Chondrocyte (in vitro differentiated cells): ENCODE data around the gene ATRX. TPM values are rescaled to one million over a fixed set of nuclear protein-coding genes. Genes with fewer than 3 reads are reported as not detected.

ENCODE experiments used
- DNase-seq: peaks from one replicate; pipeline ENCODE4 v3.0.0; 2021; ENCODE audit warnings: mixed read lengths, low spot score
- H3K27ac Mint-ChIP-seq: one replicate; pipeline ENCODE4 v1.8.0; 2021; ENCODE audit warnings: mild to moderate bottlenecking, moderate library complexity, mixed read lengths; ENCODE audit not compliant: unreplicated experiment
- H3K27me3 Mint-ChIP-seq: 2 replicates; pipeline ENCODE4 v1.8.0; 2021; ENCODE audit warnings: low read depth, mixed read lengths
- H3K36me3 Mint-ChIP-seq: 2 replicates; pipeline ENCODE4 v1.8.0; 2021; ENCODE audit warnings: low read depth, mixed read lengths
- H3K4me1 Mint-ChIP-seq: 2 replicates; pipeline ENCODE4 v1.8.0; 2021; ENCODE audit warnings: low read depth, mild to moderate bottlenecking, mixed read lengths
- H3K4me3 Mint-ChIP-seq: one replicate; pipeline ENCODE4 v1.8.0; 2021; ENCODE audit warnings: mild to moderate bottlenecking, moderate library complexity, mixed read lengths; ENCODE audit not compliant: unreplicated experiment
- H3K9me3 Mint-ChIP-seq: 2 replicates; pipeline ENCODE4 v1.8.0; 2021; ENCODE audit warnings: low read depth, mixed read lengths
- total RNA-seq: library from RNA; stranded (reverse); gene quantifications from 3 replicates; pipeline ENCODE4 v1.2.1, GENCODE V29; 2021
- TF ChIP-seq, protein P1 (sequence below): fragments of 200-600 bp; sonication (generic); IDR thresholded peaks from 2 replicates; pipeline ENCODE4 v1.5.0; 2021; ENCODE audit warnings: antibody characterized with exemption, mild to moderate bottlenecking, moderate library complexity

ATRX gene
- total RNA-seq, 1 donor from 2014 or later: 81.9 TPM

DNA sequence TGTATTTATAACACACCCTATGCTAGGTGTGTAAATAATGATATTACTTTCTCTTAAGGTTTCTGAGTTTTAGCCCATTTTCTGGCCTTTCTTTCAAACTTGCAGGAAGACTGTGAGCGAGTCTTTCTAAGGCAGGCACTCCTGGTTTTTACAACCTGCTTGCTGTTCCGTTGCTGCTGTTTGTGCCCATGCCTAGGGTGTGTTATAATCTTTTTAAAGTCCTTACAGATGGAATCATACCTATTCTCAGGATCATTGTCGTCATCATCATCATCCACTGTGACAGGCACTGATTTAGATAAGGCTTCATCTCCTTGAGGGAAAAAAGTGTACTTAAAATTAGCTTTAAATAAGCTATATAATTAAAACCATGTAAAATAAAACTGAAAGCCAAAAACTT is 110.0 kb downstream of the ATRX start:
- Mint-ChIP-seq H3K4me1 (no peaks in the 10 kb centered on the region), H3K27me3 (no peaks in the 10 kb centered on the region), H3K4me3 (no peak overlapping the region), H3K9me3 (no peaks in the 10 kb centered on the region), H3K36me3 (no peaks in the 10 kb centered on the region), H3K27ac (no peak overlapping the region)
- TF ChIP-seq, protein P1, sequence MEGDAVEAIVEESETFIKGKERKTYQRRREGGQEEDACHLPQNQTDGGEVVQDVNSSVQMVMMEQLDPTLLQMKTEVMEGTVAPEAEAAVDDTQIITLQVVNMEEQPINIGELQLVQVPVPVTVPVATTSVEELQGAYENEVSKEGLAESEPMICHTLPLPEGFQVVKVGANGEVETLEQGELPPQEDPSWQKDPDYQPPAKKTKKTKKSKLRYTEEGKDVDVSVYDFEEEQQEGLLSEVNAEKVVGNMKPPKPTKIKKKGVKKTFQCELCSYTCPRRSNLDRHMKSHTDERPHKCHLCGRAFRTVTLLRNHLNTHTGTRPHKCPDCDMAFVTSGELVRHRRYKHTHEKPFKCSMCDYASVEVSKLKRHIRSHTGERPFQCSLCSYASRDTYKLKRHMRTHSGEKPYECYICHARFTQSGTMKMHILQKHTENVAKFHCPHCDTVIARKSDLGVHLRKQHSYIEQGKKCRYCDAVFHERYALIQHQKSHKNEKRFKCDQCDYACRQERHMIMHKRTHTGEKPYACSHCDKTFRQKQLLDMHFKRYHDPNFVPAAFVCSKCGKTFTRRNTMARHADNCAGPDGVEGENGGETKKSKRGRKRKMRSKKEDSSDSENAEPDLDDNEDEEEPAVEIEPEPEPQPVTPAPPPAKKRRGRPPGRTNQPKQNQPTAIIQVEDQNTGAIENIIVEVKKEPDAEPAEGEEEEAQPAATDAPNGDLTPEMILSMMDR: no peak
- no peak for DNase-seq

DNA sequence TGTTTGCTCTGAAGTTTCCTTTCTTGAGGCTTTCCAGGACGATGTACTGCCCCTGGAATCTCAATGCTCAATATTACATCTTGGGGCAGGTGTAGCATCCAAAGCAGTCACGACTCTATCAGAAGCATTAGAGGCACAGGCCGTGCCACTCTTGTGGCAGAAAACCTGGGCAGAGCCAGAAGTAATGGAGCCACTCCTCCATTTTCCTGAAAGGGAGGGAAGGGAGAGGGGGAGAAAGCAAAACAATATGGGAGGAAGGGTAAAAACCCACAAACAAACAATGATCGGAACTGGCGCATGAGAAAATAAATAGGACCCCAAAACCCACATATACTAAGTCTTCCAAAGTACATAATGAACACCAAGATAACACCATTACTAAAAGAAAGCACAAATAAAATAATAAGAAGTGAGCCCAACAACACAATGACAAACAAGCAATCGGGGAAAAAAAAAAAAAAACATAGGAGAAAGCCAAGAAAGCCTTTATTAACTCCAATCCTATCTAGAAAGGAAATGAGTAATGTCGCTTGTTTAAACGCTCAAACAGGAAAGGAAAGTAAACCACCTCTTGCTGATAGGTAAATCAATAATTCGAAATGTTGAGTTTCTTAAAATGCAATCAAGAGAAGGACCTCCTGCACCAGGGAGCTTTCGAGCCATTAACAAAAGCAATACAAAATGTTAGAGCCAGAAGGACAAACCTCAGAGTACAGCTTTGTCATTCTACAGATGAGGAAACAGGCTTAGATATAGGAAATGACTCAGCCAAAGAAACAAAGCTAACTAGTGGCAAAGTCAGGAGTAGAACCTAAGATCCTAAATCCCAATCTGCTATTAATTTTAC is 117.4 kb downstream of the ATRX start:
- DNase-seq: no peak
- Mint-ChIP-seq H3K36me3 (peaks cover 3% of the 10 kb centered on the region), H3K27ac (peak overlapping the region; percentile 66), H3K4me3 (no peak overlapping the region), H3K4me1 (peaks cover 8% of the 10 kb centered on the region), H3K27me3 (no peaks in the 10 kb centered on the region), H3K9me3 (peaks cover 2% of the 10 kb centered on the region)
- TF ChIP-seq, protein P1: no peak

DNA sequence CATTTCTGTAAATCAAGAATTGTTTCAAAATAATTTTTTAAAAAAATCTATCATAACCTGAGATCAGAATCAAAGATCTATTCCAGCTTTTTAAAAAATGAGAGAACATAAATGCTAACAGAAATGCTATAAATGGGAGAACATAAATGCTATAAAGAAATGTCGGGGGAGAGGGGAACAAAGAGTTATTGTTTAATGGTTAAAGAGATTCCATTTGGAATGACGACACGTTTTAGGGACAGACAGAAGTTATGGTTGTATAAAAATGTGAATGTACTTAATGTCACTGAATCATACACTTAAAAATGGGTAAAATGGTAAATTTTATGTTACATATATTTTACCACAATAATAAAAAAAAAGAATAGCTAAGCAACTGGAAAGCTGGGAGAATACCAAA is 127.1 kb downstream of the ATRX start:
- peaks cover 3% of the 10 kb centered on the region for H3K9me3 Mint-ChIP-seq
- no peak for DNase-seq

DNA sequence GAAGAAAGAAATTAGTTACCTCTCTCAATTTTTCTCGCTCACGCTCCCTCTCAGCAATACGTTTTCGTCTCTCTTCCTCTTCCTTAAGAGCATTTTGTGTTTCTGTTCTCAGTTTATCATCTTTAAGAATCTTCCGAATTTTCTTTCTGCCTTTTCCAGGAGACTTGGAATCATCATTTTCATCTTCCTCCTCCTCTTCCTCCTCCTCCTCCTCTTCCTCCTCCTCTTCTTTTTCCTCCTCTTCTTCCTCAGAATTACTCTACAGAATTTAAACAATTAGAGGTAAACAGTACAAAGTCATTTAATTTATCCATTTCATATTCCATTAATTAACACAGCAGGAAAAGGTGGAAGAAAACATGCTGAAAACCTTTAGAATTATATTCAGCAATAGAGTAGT is 133.9 kb downstream of the ATRX start:
- Mint-ChIP-seq H3K27ac (no peak overlapping the region), H3K27me3 (no peaks in the 10 kb centered on the region), H3K4me3 (no peak overlapping the region), H3K9me3 (no peaks in the 10 kb centered on the region), H3K4me1 (peaks cover 14% of the 10 kb centered on the region), H3K36me3 (peaks cover 4% of the 10 kb centered on the region)
- TF ChIP-seq, protein P1: no peak
- no peak for DNase-seq

More for the DNA sequence above, 127.1 kb downstream of the ATRX start:
- H3K4me3 Mint-ChIP-seq: no peak overlapping the region
- no peak overlapping the region for H3K27ac Mint-ChIP-seq
- H3K4me1 Mint-ChIP-seq: peaks cover 5% of the 10 kb centered on the region
- H3K27me3 Mint-ChIP-seq: no peaks in the 10 kb centered on the region
- TF ChIP-seq, protein P1: no peak
- H3K36me3 Mint-ChIP-seq: peaks cover 1% of the 10 kb centered on the region

DNA sequence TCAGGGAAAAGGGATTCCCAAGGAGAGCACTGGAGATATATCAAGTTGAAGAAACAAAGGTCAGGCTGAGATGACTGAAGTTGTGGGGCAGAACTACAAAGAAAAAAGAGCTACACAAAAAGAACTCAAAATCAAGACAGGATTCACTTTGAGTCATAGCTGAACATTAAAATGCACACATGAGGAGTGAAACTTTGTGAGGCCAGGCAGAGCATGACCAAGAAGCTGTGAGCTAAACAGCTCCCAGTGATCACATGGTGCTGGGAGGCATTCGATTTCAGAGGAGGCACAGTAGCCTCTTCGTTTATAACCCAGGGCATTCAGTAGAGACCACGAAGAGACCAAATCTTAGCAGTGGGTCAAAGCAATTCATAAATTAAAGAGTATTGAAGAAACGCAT is 145.3 kb downstream of the ATRX start:
- DNase-seq: no peak
- peaks cover 30% of the 10 kb centered on the region for H3K9me3 Mint-ChIP-seq
- TF ChIP-seq, protein P1: no peak
- H3K36me3 Mint-ChIP-seq: peaks cover 16% of the 10 kb centered on the region
- H3K27ac Mint-ChIP-seq: no peak overlapping the region
- no peaks in the 10 kb centered on the region for H3K4me1 Mint-ChIP-seq
- H3K27me3 Mint-ChIP-seq: no peaks in the 10 kb centered on the region
- no peak overlapping the region for H3K4me3 Mint-ChIP-seq
